T-cell (primary cell): ENCODE measurements around the gene PSTPIP2. TPM values are rescaled to one million over a fixed set of nuclear protein-coding genes. Genes with fewer than 3 reads are reported as not detected.
"Not testable (repeated sequence)": the region's sequence is repeated elsewhere in the genome, so short reads cannot be mapped to it uniquely, and the experiment has no call there.

Experiments
- ATAC-seq, 4 experiments: fragments of 200-7000 bp in 3 of 4; fragments of 150-1000 bp in 1 of 4; cut with Tn5 transposase; replicated peaks in 1 of 4; 1 replicate in 3 of 4; 2 replicates in 1 of 4; pipeline ENCODE4 v1.10.0; 2021; ENCODE audit warnings: moderate library complexity in 3 of 4, mild to moderate bottlenecking in 2 of 4, moderate number of reproducible peaks in 1 of 4
- CTCF ChIA-PET, 2 donors: fragments of 300-600 bp; sonication (Branson Sonifier 250); formaldehyde crosslinking; loops; one replicate each; lab custom pipeline; 2022; ENCODE audit warnings: antibody characterized with exemption in 2 of 2; lab: Charles Lee
- POLR2A ChIA-PET, 2 donors: fragments of 300-600 bp; sonication (Branson Sonifier 250); formaldehyde crosslinking; loops; one replicate each; lab custom pipeline; 2022; ENCODE audit warnings: antibody characterized with exemption in 2 of 2; lab: Charles Lee
- DNase-seq, 35 experiments: peaks; one replicate each; pipeline versions ENCODE4 v3.0.0 to v3.0.0-alpha.2; 2013 to 2023
- H3K27ac ChIP-seq: one replicate; pipeline ENCODE4 v1.5.1; 2013; ENCODE audit warnings: low read length
- H3K27me3 ChIP-seq, 2 experiments: replicated peaks in 1 of 2; 1 replicate in 1 of 2; 2 replicates in 1 of 2; pipeline versions ENCODE4 v1.6.1 to v1.7.0; 2013; ENCODE audit warnings: low read length in 1 of 2, mixed read lengths in 1 of 2; ENCODE audit not compliant: control insufficient read depth in 2 of 2, insufficient read depth in 2 of 2; ENCODE audit errors: extremely low read depth in 1 of 2
- H3K36me3 ChIP-seq, 2 donors: 1 replicate in 1 of 2; 2 replicates in 1 of 2; pipeline versions ENCODE4 v1.6.1 to v1.7.0; 2013; ENCODE audit warnings: low read length in 1 of 2; ENCODE audit not compliant: control insufficient read depth in 2 of 2, insufficient read depth in 1 of 2; ENCODE audit errors: extremely low read depth in 1 of 2
- H3K4me1 ChIP-seq, 2 experiments: 1 replicate in 1 of 2; 2 replicates in 1 of 2; pipeline versions ENCODE4 v1.6.1 to v1.7.0; 2013; ENCODE audit warnings: low read length in 2 of 2, mixed read lengths in 1 of 2; ENCODE audit not compliant: insufficient read depth in 2 of 2, control insufficient read depth in 1 of 2; ENCODE audit errors: extremely low read depth in 1 of 2
- H3K4me3 ChIP-seq, 2 donors: 1 replicate in 1 of 2; 2 replicates in 1 of 2; pipeline versions ENCODE4 v1.5.1 to v1.7.0; 2013; ENCODE audit warnings: mild to moderate bottlenecking in 2 of 2, low read length in 1 of 2, moderate library complexity in 1 of 2; ENCODE audit not compliant: control insufficient read depth in 1 of 2; ENCODE audit errors: extremely low read depth in 1 of 2
- H3K9me3 ChIP-seq: 2 replicates; pipeline ENCODE4 v1.7.0; 2013
- H3K27ac Mint-ChIP-seq, 2 donors: one replicate each; pipeline ENCODE4 v1.8.0; 2020 to 2021; ENCODE audit warnings: mild to moderate bottlenecking in 2 of 2, mixed read lengths in 2 of 2
- H3K27me3 Mint-ChIP-seq, 2 donors: one replicate each; pipeline ENCODE4 v1.8.0; 2021 to 2022; ENCODE audit warnings: mixed read lengths in 2 of 2
- H3K36me3 Mint-ChIP-seq: one replicate; pipeline ENCODE4 v1.8.0; 2021; ENCODE audit warnings: mixed read lengths
- H3K4me1 Mint-ChIP-seq, 3 donors: one replicate each; pipeline ENCODE4 v1.8.0; 2020 to 2022; ENCODE audit warnings: mixed read lengths in 3 of 3, mild to moderate bottlenecking in 1 of 3
- H3K4me3 Mint-ChIP-seq, 3 donors: one replicate each; pipeline ENCODE4 v1.8.0; 2020 to 2022; ENCODE audit warnings: mild to moderate bottlenecking in 3 of 3, mixed read lengths in 3 of 3, moderate library complexity in 3 of 3
- H3K9me3 Mint-ChIP-seq, 3 donors: one replicate each; pipeline ENCODE4 v1.8.0; 2020 to 2022; ENCODE audit warnings: mixed read lengths in 3 of 3
- WGBS: methylation state at CpG from one replicate; pipeline ENCODE4 v1.1.5; 2013; ENCODE audit warnings: missing lambda C conversion rate; ENCODE audit not compliant: insufficient coverage; 5-methylcytosine and 5-hydroxymethylcytosine counted together
- total RNA-seq, 35 experiments: library from RNA in 6 of 35; stranded (reverse) in 6 of 35; fragments of 120-200 nt in 1 of 35; gene quantifications; one replicate each; pipeline versions ENCODE4 v1.2.1 to v1.2.4 and lab custom pipeline; 2013 to 2026

The PSTPIP2 gene
- total RNA-seq, 5 donors from 2014 or later (not counting 1 experiment from before 2014, with no cell fraction given), result 7.7 to 16.0 (median 11.4) TPM

GRCh38 chr18:45998244-45998643 lies 73.8 kb downstream of the PSTPIP2 start:
- ATAC-seq, result peak; percentile 77 to 84 (median 84)
- Mint-ChIP-seq H3K9me3 (peaks cover 11 to 12% (median 11%) of the 10 kb centered on the region in 3 donors), H3K27ac (peak overlapping the region; percentile 94 to 97), H3K4me1 (peaks cover 42 to 67% (median 48%) of the 10 kb centered on the region in 3 donors), H3K4me3 (peak overlapping the region; percentile 61 to 73 (median 64)), H3K27me3 (no peaks in the 10 kb centered on the region), H3K36me3 (peaks cover 20% of the 10 kb centered on the region)
- ChIA-PET CTCF (interaction anchor here in 1 of 2 donors (0.7 to 1.6 kb wide), 2 partner anchors 22 to 75 kb away, joined by 4 to 10 read pairs; no protein-coding TSS in a partner anchor), POLR2A (interaction anchor here in 1 of 2 donors (0.5 to 0.7 kb wide), 2 partner anchors 24 to 141 kb away, joined by 3 to 9 read pairs; no protein-coding TSS in a partner anchor)
- no peak overlapping the region for H3K4me3 ChIP-seq
- H3K36me3 ChIP-seq, result no peaks in the 10 kb centered on the region
- H3K27ac ChIP-seq, result peak overlapping the region; percentile 79
- no peaks in the 10 kb centered on the region for H3K27me3 ChIP-seq
- H3K4me1 ChIP-seq, result peaks cover 20 to 30% of the 10 kb centered on the region in 2 experiments
- no peaks in the 10 kb centered on the region for H3K9me3 ChIP-seq
- peak in 21 of 35 experiments; percentile 0 to 45 (median 7) for DNase-seq
- 30% methylated on average over 3 of the region's 3 CpGs for WGBS

DNA sequence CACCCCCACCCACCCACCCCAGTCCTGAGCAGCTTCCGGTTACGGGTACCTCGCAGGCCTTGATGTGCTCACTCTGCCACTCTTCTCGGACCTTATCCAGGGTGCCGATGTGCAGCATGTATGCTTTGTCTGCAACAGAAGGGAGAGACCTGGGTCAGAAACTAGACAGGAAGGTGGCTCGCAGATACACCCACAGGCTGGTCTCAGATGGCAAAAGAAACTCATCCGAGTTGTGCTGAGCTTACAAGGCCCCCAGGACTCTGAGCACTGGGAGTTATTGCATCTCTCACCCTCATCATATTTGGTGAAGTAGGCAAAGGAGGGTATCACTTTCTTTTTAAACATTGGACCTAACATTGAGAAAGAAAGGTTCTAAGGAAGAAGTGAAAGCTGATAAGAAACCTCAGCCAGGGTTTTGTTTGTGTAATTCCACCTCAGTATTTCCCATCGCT lies 74.3 kb downstream of the PSTPIP2 start:
- DNase-seq (peak in 20 of 35 experiments; percentile 1 to 43 (median 6)), ATAC-seq (peak; percentile 68 to 74 (median 70))
- CTCF ChIA-PET, result interaction anchor here in 1 of 2 donors (0.6 to 1.6 kb wide), 3 partner anchors 22 to 76 kb away, joined by 3 to 10 read pairs (median 4); no protein-coding TSS in a partner anchor
- H3K4me1 Mint-ChIP-seq, result peaks cover 42 to 64% (median 48%) of the 10 kb centered on the region in 3 donors
- WGBS, result 0% methylated on average over 1 of the region's 8 CpGs
- peaks cover 20 to 30% of the 10 kb centered on the region in 2 experiments for H3K4me1 ChIP-seq
- H3K27ac ChIP-seq, result peak overlapping the region; percentile 79
- H3K4me3 ChIP-seq, result peak overlapping the region in 1 of 2 donors; percentile 13
- H3K36me3 Mint-ChIP-seq, result peaks cover 16% of the 10 kb centered on the region
- no peaks in the 10 kb centered on the region for H3K36me3 ChIP-seq
- POLR2A ChIA-PET, result interaction anchor here in 1 of 2 donors (0.5 to 0.7 kb wide), 2 partner anchors 24 to 141 kb away, joined by 3 to 9 read pairs; no protein-coding TSS in a partner anchor
- H3K4me3 Mint-ChIP-seq, result peak overlapping the region; percentile 61 to 73 (median 64)
- peak overlapping the region; percentile 94 to 97 for H3K27ac Mint-ChIP-seq
- no peaks in the 10 kb centered on the region for H3K27me3 Mint-ChIP-seq
- peaks cover 9 to 10% (median 9%) of the 10 kb centered on the region in 3 donors for H3K9me3 Mint-ChIP-seq
- no peaks in the 10 kb centered on the region for H3K9me3 ChIP-seq
- no peaks in the 10 kb centered on the region for H3K27me3 ChIP-seq

DNA sequence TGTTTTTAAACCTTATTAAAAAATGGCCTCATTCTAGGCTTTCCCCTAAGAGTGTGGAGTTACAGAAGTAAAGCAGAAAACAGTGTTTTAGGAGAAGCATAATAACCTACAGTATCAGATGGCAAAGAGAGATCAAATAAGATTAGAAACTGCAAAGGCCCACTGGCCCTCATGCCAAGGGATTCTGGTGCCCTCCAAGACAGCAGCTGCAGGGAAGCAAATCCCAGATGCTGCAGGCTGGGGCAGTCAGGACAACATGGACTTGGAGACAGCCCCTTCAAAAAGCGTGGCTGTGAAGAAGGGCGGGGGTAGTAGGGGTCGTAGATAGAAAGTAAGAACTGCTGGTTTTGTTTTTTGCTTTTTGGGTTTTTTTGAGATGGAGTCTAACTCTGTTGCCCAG lies 76.6 kb downstream of the PSTPIP2 start:
- DNase-seq (no peak), ATAC-seq (no peak)
- H3K4me1 Mint-ChIP-seq, result peaks cover 28 to 45% (median 35%) of the 10 kb centered on the region in 3 donors
- no peaks in the 10 kb centered on the region for H3K9me3 Mint-ChIP-seq
- 100% methylated on average over 2 of the region's 3 CpGs for WGBS
- POLR2A ChIA-PET, result no interaction called here
- H3K27me3 Mint-ChIP-seq, result no peaks in the 10 kb centered on the region
- H3K4me3 ChIP-seq, result no peak overlapping the region
- CTCF ChIA-PET, result no interaction called here
- H3K9me3 ChIP-seq, result no peaks in the 10 kb centered on the region
- no peak overlapping the region for H3K4me3 Mint-ChIP-seq
- peak overlapping the region in 1 of 2 donors; percentile 13 for H3K27ac Mint-ChIP-seq
- H3K36me3 ChIP-seq, result no peaks in the 10 kb centered on the region
- H3K27me3 ChIP-seq, result no peaks in the 10 kb centered on the region
- H3K4me1 ChIP-seq, result peaks cover 15 to 30% of the 10 kb centered on the region in 2 experiments
- H3K27ac ChIP-seq, result no peak overlapping the region
- H3K36me3 Mint-ChIP-seq, result peaks cover 16% of the 10 kb centered on the region

GRCh38 chr18:45993438-45993837 lies 78.6 kb downstream of the PSTPIP2 start:
- Mint-ChIP-seq H3K9me3 (no peaks in the 10 kb centered on the region), H3K27me3 (no peaks in the 10 kb centered on the region), H3K27ac (no peak overlapping the region), H3K36me3 (peaks cover 32% of the 10 kb centered on the region), H3K4me3 (no peak overlapping the region), H3K4me1 (peaks cover 15 to 26% (median 21%) of the 10 kb centered on the region in 3 donors)
- Histone ChIP-seq H3K36me3 (peaks cover 0 to 2% of the 10 kb centered on the region in 2 donors), H3K9me3 (no peaks in the 10 kb centered on the region), H3K4me1 (peaks cover 11 to 17% of the 10 kb centered on the region in 2 experiments), H3K27ac (no peak overlapping the region), H3K27me3 (no peaks in the 10 kb centered on the region), H3K4me3 (no peak overlapping the region)
- DNase-seq (no peak), ATAC-seq (no peak)
- WGBS, result 89% methylated on average over 3 of the region's 4 CpGs
- ChIA-PET POLR2A (no interaction called here), CTCF (interaction anchor here in 1 of 2 donors (1.1 kb wide), 1 partner anchor 80 kb away, joined by 3 read pairs; no protein-coding TSS in a partner anchor)

DNA sequence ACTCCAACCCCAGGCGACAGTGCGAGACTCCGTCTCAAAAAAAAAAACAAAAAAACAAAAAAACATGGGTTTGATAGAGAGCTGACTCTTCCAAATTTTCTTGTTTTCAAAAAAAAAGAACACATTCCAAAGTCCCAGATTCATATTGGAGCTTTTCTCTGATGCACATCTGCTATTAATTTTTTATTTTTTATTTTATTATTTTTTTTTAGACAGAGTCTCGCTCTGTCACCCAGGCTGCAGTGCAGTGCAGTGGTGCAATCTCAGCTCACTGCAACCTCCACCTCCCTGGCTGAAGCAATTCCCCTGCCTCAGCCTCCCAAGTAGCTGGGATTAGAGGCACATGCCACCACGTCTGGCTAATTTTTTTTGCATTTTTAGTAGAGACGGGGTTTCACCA lies 79.5 kb downstream of the PSTPIP2 start:
- H3K27ac ChIP-seq, ATAC-seq, H3K4me3 Mint-ChIP-seq, H3K27me3 Mint-ChIP-seq, H3K9me3 ChIP-seq, H3K27me3 ChIP-seq, POLR2A ChIA-PET, H3K9me3 Mint-ChIP-seq, H3K27ac Mint-ChIP-seq, H3K36me3 ChIP-seq, H3K4me3 ChIP-seq, DNase-seq: not testable (repeated sequence)
- CTCF ChIA-PET, result interaction anchor here (0.6 to 0.7 kb wide), 2 partner anchors 364 to 371 kb away, joined by 3 read pairs; no protein-coding TSS in a partner anchor
- Mint-ChIP-seq H3K4me1 (peaks cover 6 to 17% (median 12%) of the 10 kb centered on the region in 3 donors), H3K36me3 (peaks cover 39% of the 10 kb centered on the region)
- 92% methylated on average over 2 of the region's 6 CpGs for whole genome bisulfite sequencing
- H3K4me1 ChIP-seq, result peaks cover 3 to 10% of the 10 kb centered on the region in 2 experiments

GRCh38 chr18:45991788-45992187 lies 80.3 kb downstream of the PSTPIP2 start:
- H3K9me3 Mint-ChIP-seq, result no peaks in the 10 kb centered on the region
- Histone ChIP-seq H3K9me3 (no peaks in the 10 kb centered on the region), H3K4me3 (no peak overlapping the region), H3K27ac (no peak overlapping the region), H3K4me1 (peaks cover under 1 to 5% of the 10 kb centered on the region in 2 experiments), H3K36me3 (peaks cover 0 to 7% of the 10 kb centered on the region in 2 donors), H3K27me3 (no peaks in the 10 kb centered on the region)
- ATAC-seq (no peak), DNase-seq (no peak)
- H3K36me3 Mint-ChIP-seq, result peaks cover 43% of the 10 kb centered on the region
- ChIA-PET POLR2A (no interaction called here), CTCF (no interaction called here)
- no CpG with 5 or more reads among the region's 3 CpGs for WGBS
- peaks cover 5 to 12% (median 6%) of the 10 kb centered on the region in 3 donors for H3K4me1 Mint-ChIP-seq
- H3K27me3 Mint-ChIP-seq, result no peaks in the 10 kb centered on the region
- H3K4me3 Mint-ChIP-seq, result no peak overlapping the region
- no peak overlapping the region for H3K27ac Mint-ChIP-seq
